ENCODE data around the gene ERP27.

The ERP27 gene

DNA sequence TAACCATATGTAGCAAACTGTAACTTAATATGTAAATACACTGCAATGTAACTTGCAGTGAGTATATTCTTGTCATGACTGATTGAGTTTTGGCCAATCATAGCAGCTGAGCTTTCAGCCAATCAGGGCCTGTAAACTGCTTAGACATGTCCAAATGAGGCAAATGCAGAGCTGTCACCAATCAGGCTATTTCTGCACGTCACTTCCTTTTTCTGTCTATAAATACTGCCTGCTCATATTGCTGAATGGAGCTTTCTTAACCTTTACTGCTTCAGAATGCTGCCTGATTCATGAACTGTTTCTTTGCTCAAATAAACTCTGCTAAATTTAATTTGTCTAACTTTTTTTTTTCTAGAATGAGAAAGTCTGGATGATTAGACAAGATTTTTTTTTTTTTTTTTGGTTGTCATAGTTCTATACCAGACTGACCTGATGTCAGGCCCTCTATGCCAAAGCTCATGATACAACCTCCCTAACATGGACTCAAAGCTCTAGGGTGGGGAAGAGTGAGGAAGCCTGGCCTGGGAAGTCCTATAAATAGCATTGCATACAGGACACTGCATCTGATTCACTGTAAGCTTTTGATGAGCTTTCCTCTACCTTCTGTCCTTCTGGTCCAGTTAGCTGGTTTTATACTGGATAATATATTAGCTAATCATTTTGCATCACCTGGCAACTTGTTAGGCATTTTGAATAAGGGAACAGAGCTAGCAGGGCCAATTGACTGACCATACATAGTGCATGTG lies 64.7 kb downstream of the ERP27 start:
- no peaks in the 10 kb centered on the region for H3K4me1 Mint-ChIP-seq

DNA sequence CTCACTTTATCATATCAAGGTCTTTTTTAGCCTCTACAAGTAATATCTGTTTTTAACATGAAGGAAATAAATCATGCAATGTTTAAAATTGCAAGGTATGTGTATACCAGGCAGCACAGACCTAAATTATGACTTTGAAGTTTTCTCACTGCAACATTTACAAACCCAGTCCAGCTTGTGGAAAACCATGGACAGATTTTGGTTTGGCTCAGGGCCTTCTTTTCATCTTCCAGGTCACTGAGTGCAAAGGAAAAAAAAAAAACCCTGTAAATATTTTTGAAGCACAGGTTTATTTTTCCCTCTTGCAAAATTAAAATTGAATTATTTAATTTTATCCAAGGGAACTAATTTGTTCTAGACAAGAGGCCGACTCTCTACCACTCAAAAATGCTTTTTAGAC lies 66.5 kb downstream of the ERP27 start:
- H3K27ac Mint-ChIP-seq, result no peak overlapping the region
- no peak for DNase-seq
- CTCF ChIA-PET, result no interaction called here

More for the DNA sequence above, 64.7 kb downstream of the ERP27 start:
- CTCF ChIA-PET, result interaction anchor here (0.7 to 1.3 kb wide), 3 partner anchors 30 to 1200 kb away, joined by 3 read pairs; no protein-coding TSS in a partner anchor
- no peaks in the 10 kb centered on the region for H3K27me3 Mint-ChIP-seq
- no peak for DNase-seq
- no peak overlapping the region for H3K4me3 Mint-ChIP-seq
- no peaks in the 10 kb centered on the region for H3K36me3 Mint-ChIP-seq
- no peaks in the 10 kb centered on the region for H3K9me3 Mint-ChIP-seq
- H3K27ac Mint-ChIP-seq, result no peak overlapping the region

DNA sequence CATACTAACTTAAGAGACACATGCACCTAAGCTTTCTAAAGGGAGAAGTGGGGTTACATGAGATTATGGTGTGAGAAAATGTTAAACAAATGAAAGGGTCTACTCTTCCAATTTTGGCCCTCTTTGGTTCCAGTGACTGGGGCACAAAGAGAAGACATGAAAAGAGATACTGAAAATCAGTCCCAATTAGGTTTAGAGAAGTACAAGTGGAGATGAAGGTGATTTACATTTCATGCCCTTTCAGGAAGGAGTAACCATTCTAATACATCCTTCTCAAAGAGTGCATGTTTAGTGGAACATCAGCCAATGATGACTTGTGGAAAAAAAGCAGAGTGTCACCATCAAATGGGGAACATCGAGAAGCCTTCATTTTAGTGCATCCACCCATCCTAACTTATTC lies 67.1 kb downstream of the ERP27 start:
- Mint-ChIP-seq H3K27me3 (no peaks in the 10 kb centered on the region), H3K9me3 (peaks cover 8% of the 10 kb centered on the region), H3K4me1 (no peaks in the 10 kb centered on the region), H3K4me3 (no peak overlapping the region), H3K27ac (no peak overlapping the region), H3K36me3 (no peaks in the 10 kb centered on the region)
- CTCF ChIA-PET, result no interaction called here
- DNase-seq, result no peak

More for the DNA sequence above, 66.5 kb downstream of the ERP27 start:
- H3K4me1 Mint-ChIP-seq, result no peaks in the 10 kb centered on the region
- H3K36me3 Mint-ChIP-seq, result no peaks in the 10 kb centered on the region
- no peak overlapping the region for H3K4me3 Mint-ChIP-seq
- H3K9me3 Mint-ChIP-seq, result peaks cover 8% of the 10 kb centered on the region
- no peaks in the 10 kb centered on the region for H3K27me3 Mint-ChIP-seq

DNA sequence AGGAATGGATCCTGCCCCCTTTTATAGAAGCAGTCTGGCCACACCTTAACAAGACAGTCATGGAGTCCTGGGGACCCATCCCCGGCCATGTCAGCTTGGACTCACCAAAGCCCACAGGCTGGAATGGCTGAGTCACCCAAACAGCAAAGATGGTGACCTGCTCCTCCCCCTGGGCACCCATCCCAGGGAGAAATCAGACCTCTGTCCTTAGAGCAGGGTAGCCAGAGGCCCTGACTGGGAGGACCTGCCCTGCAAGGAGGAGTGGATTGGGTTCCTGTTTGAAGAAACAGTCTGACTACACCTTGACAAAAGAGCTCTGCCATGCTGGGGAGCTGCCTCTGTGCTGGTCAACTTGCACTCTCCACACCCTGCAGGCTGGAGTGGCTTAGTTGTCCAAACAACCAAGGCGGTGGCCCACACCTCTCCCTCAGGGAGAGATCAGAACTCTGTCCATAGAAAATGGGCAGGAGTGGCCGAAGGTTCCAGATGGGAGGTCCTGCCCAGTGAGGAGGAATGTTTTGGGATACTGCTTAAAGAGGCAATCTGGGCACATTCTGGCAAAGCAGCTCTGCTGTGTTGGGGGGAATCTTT lies 69.3 kb downstream of the ERP27 start:
- H3K27ac Mint-ChIP-seq, result no peak overlapping the region
- H3K4me3 Mint-ChIP-seq, result no peak overlapping the region
- peaks cover 12% of the 10 kb centered on the region for H3K9me3 Mint-ChIP-seq
- no peak for DNase-seq
- H3K27me3 Mint-ChIP-seq, result no peaks in the 10 kb centered on the region
- CTCF ChIA-PET, result no interaction called here
- H3K36me3 Mint-ChIP-seq, result no peaks in the 10 kb centered on the region
- no peaks in the 10 kb centered on the region for H3K4me1 Mint-ChIP-seq
